Right ventricle myocardium inferior (tissue), 1 donor: Measurements from ENCODE around the gene TTC7B. TPM values are rescaled to one million over a fixed set of nuclear protein-coding genes. Genes with fewer than 3 reads are reported as not detected.
A peak's percentile ranks its signal among the peaks of the same experiment; 100 is the strongest.

Experiments
- ATAC-seq: fragments of 200-7000 bp; cut with Tn5 transposase; one replicate; pipeline ENCODE4 v1.9.1; 2020; ENCODE audit warnings: mild to moderate bottlenecking, moderate library complexity
- DNase-seq: peaks from one replicate; pipeline ENCODE4 v3.0.0; 2021; ENCODE audit errors: missing footprints
- intact Hi-C: fragments of 100-400 bp; cut with DNase I; formaldehyde crosslinking; loops from one replicate; pipeline ENCODE4 v1.11.0; 2022
- total RNA-seq: library from RNA; stranded (reverse); fragmentation: NEBNext Ultra II Directional; extraction: Animal tissue kit (Norgen Biotek cat#: 25700); gene quantifications from one replicate; pipeline ENCODE4 v1.2.1, GENCODE V29; 2021
- donor health status: DM: no; HTN: yes; CAD: no; lungs with severe emphysema.

The TTC7B gene
- total RNA-seq, 1 donor from 2014 or later, result 67.5 TPM

- DNase-seq (no peak), ATAC-seq (no peak)
- intact Hi-C loops, result no loop called here
Measured at GRCh38 chr14:90495357-90496276, 320.6 kb downstream of the TTC7B start.

GRCh38 chr14:90491911-90492531 is 324.2 kb downstream of the TTC7B start:
- DNase-seq (peak; percentile 56), ATAC-seq (peak; percentile 6)
- intact Hi-C loops, result no loop called here

GRCh38 chr14:90491221-90491885 is 324.9 kb downstream of the TTC7B start:
- ATAC-seq, result peak; percentile 78
- DNase-seq, result peak; percentile 80
- intact Hi-C loops, result no loop called here

DNA sequence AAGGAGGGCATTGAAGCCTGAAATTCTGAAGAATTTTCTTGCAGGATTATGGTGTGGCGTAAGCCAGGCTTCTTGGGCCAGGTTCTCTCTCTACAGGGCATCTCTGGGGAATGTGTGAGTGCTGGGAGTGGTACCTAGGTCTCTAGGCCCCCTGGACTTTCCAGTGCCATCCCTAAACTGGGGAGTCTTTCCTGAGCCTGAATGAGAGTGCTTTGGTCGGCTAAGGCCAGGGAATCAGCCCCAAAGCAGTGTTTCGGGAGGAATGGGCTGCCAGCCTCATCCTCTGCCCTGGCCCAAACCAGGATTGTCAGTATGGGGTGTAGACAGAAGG is 325.5 kb downstream of the TTC7B start:
- DNase-seq, result no peak
- intact Hi-C loops, result no loop called here
- ATAC-seq, result no peak

DNA sequence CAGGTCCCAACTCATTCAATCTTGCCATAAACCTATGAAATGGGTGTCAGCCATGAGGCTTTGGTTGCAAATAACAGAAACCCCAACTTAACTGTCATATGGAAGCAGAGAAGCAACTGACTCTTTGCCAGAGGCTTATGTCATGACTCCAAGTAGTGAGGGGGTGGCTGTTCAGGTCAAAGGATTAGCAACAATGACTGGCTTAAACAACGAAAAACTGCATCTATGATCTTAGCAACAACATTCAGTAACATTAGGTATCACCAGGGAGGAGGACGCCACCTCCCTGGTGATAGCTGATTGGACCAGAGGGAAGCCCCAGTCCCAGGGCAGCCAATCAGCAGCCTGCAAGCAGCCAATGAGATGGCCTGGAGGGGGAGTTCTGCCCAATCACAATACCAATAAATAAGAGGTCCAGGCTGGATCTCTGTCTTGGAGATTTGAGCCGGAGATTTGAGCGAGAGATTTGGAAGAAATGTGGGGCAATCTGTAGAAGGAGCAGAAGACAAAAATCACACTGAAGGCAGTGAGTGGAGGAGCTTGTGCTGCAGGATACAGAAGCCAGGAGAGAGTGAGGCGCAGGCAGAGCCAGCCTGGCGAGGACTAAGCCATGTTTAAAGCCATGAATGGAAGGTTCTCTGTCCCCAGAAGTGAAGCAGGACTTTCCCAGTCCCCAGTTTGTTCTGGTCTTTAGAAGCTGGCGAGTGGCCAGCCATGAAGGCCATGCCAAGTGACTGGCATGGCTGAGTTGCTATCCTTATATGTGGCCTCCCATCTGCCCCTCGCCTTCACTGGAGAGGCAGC is 326.1 kb downstream of the TTC7B start:
- DNase-seq, result no peak
- ATAC-seq, result no peak
- intact Hi-C loops, result no loop called here

DNA sequence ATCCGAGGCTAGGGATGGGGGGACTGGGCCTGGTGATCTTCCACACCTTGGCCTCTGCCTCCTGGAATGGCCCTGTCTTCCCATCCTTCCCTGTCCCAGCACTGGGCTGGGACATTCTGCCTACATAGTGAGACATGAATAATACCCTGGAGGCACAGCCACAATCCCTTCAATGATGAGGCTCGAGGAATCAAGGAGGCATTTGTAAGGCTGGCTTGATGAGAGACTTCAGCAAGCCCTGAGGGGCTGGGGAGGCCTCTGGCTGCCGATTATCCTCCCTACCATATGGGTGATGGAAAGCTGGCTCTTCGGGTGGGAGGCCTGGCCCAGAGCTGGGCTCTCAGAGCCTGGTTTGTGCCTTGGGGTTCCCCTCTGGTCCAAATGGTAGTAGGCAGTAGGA is 326.9 kb downstream of the TTC7B start:
- ATAC-seq (no peak), DNase-seq (no peak)
- intact Hi-C loops, result no loop called here

GRCh38 chr14:90488256-90488655 is 328.0 kb downstream of the TTC7B start:
- intact Hi-C loops, result no loop called here
- ATAC-seq, result no peak
- DNase-seq, result no peak

DNA sequence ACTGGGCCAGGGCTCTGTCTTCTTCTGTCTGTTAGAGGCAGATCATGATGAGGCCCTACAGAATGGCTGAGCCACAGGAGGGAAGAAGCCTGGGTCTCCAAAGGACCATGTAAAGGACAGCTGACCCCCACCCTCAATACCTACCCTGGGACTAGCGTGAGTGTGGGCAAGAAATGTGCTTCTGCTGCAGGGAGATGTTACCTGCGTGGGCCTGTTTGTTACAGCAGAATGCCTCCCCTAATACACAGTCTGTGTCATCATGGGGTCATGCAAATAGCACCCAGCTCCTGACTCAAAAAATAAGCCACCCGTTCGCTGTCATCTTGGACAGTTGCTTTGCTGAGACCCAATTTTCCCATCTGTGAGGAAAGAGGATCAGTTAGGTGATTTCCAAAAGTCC is 328.8 kb downstream of the TTC7B start:
- intact Hi-C loops, result no loop called here
- DNase-seq, result no peak
- no peak for ATAC-seq

- ATAC-seq (no peak), DNase-seq (no peak)
- intact Hi-C loops, result no loop called here
Measured at GRCh38 chr14:90487031-90487430, 329.2 kb downstream of the TTC7B start.

GRCh38 chr14:90484291-90484690 is 331.9 kb downstream of the TTC7B start:
- no peak for ATAC-seq
- intact Hi-C loops, result no loop called here
- DNase-seq, result no peak

- ATAC-seq (no peak), DNase-seq (no peak)
- intact Hi-C loops, result no loop called here
Measured at GRCh38 chr14:90483571-90483974, 332.7 kb downstream of the TTC7B start.

DNA sequence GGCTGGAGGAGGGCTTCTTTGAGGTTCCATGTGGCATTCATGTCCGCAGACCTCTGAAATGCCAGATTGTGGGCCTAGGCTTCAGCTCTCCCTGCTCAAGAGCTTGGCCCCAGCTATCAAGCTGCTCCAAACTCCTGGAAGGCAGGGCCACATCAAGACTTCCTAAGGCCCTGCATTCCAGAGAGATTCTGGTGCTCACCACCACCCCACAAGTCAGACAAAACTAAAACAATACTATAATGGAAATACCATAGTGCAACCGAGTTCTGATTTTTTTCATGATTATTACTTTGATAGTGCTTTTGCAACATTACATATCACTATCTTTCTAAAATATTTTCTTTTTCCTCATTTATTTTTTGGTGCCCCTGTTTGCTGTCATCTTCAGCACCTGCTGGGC is 333.1 kb downstream of the TTC7B start:
- DNase-seq (no peak), ATAC-seq (no peak)
- intact Hi-C loops, result no loop called here

- DNase-seq (no peak), ATAC-seq (no peak)
- intact Hi-C loops, result no loop called here
Measured at GRCh38 chr14:90475298-90475697, 340.9 kb downstream of the TTC7B start.

Other genes starting within 250 kb of the TTC7B start
- gene RPS6KA5, start 244.2 kb upstream of the TTC7B start, total RNA-seq, result 10.6 TPM